ENCODE results near the gene TMEM154. TPM values are rescaled to one million over a fixed set of nuclear protein-coding genes. Genes with fewer than 3 reads are reported as not detected.

Gene TMEM154
- polyA plus RNA-seq, 4 donors, result 0.28 to 2.9 (median 1.5) TPM

GRCh38 chr4:152697284-152698088 lies 17.7 kb upstream of the TMEM154 start:
- no peak for DNase-seq (ENCODE audit: low read depth in 4 of 4, low spot score in 3 of 4)

GRCh38 chr4:152696764-152697261 lies 17.0 kb upstream of the TMEM154 start:
- no peak for DNase-seq (ENCODE audit: low read depth in 4 of 4, low spot score in 3 of 4)

GRCh38 chr4:152693871-152694270 lies 14.1 kb upstream of the TMEM154 start:
- DNase-seq (ENCODE audit: low read depth in 4 of 4, low spot score in 3 of 4), result no peak

- no peak for DNase-seq (ENCODE audit: low read depth in 4 of 4, low spot score in 3 of 4)
Observed at GRCh38 chr4:152691761-152692160, 12.0 kb upstream of the TMEM154 start.

GRCh38 chr4:152690706-152691651 lies 11.2 kb upstream of the TMEM154 start:
- no peak for DNase-seq (ENCODE audit: low read depth in 4 of 4, low spot score in 3 of 4)

- DNase-seq (ENCODE audit: low read depth in 4 of 4, low spot score in 3 of 4), result no peak
Observed at GRCh38 chr4:152689615-152690501, 10.1 kb upstream of the TMEM154 start.

GRCh38 chr4:152687974-152688599 lies 8.3 kb upstream of the TMEM154 start:
- DNase-seq (ENCODE audit: low read depth in 4 of 4, low spot score in 3 of 4), result no peak

- DNase-seq (ENCODE audit: low read depth in 4 of 4, low spot score in 3 of 4), result no peak
Observed at GRCh38 chr4:152686452-152687013, 6.7 kb upstream of the TMEM154 start.

- DNase-seq (ENCODE audit: low read depth in 4 of 4, low spot score in 3 of 4), result no peak
Observed at GRCh38 chr4:152684587-152684986, 4.8 kb upstream of the TMEM154 start.

- no peak for DNase-seq (ENCODE audit: low read depth in 4 of 4, low spot score in 3 of 4)
Observed at GRCh38 chr4:152684007-152684406, 4.2 kb upstream of the TMEM154 start.

GRCh38 chr4:152682143-152682941 lies 2.5 kb upstream of the TMEM154 start:
- DNase-seq (ENCODE audit: low read depth in 4 of 4, low spot score in 3 of 4), result no peak

GRCh38 chr4:152680988-152681603 lies 1.3 kb upstream of the TMEM154 start:
- no peak for DNase-seq (ENCODE audit: low read depth in 4 of 4, low spot score in 3 of 4)

GRCh38 chr4:152678841-152679240 lies 956 bp downstream of the TMEM154 start:
- DNase-seq (ENCODE audit: low read depth in 4 of 4, low spot score in 3 of 4), result no peak

GRCh38 chr4:152677117-152677516 lies 2.7 kb downstream of the TMEM154 start:
- DNase-seq (ENCODE audit: low read depth in 4 of 4, low spot score in 3 of 4), result no peak

GRCh38 chr4:152676052-152676854 lies 3.5 kb downstream of the TMEM154 start:
- DNase-seq (ENCODE audit: low read depth in 4 of 4, low spot score in 3 of 4), result no peak

GRCh38 chr4:152674359-152674758 lies 5.4 kb downstream of the TMEM154 start:
- no peak for DNase-seq (ENCODE audit: low read depth in 4 of 4, low spot score in 3 of 4)

GRCh38 chr4:152673489-152673888 lies 6.3 kb downstream of the TMEM154 start:
- DNase-seq (ENCODE audit: low read depth in 4 of 4, low spot score in 3 of 4), result no peak
